Calu3 (cell line): ENCODE measurements around the gene GHRHR. TPM values are rescaled to one million over a fixed set of nuclear protein-coding genes. Genes with fewer than 3 reads are reported as not detected.

ENCODE experiments used
- BruUV-seq: library from RNA; stranded (reverse); fragments of 400-500 nt; replicated peaks from 2 replicates; lab custom pipeline; 2021; lab: Mats Ljungman, UMichigan
- CTCF ChIA-PET: fragments of 300-600 bp; sonication (Branson Sonifier 250); formaldehyde crosslinking; loops from one replicate; lab custom pipeline; 2022; ENCODE audit warnings: antibody characterized with exemption; lab: Charles Lee
- DNase-seq: peaks from one replicate; pipeline ENCODE4 v3.0.0; 2022
- H3K27ac Mint-ChIP-seq: one replicate; pipeline ENCODE4 v1.8.0; 2022; ENCODE audit warnings: mixed read lengths; ENCODE audit not compliant: unreplicated experiment
- H3K27me3 Mint-ChIP-seq: one replicate; pipeline ENCODE4 v1.8.0; 2022; ENCODE audit warnings: mixed read lengths; ENCODE audit not compliant: unreplicated experiment
- H3K36me3 Mint-ChIP-seq: one replicate; pipeline ENCODE4 v1.8.0; 2022; ENCODE audit warnings: mild to moderate bottlenecking, moderate library complexity, mixed read lengths; ENCODE audit not compliant: insufficient read depth, unreplicated experiment
- H3K4me1 Mint-ChIP-seq: one replicate; pipeline ENCODE4 v1.8.0; 2022; ENCODE audit warnings: mild to moderate bottlenecking, low read depth, mixed read lengths; ENCODE audit not compliant: unreplicated experiment
- H3K4me3 Mint-ChIP-seq: one replicate; pipeline ENCODE4 v1.8.0; 2022; ENCODE audit warnings: mild to moderate bottlenecking, low read depth, moderate library complexity, mixed read lengths; ENCODE audit not compliant: unreplicated experiment
- H3K9me3 Mint-ChIP-seq: one replicate; pipeline ENCODE4 v1.8.0; 2022; ENCODE audit warnings: low read depth, mixed read lengths; ENCODE audit not compliant: unreplicated experiment
- intact Hi-C: fragments of 100-400 bp; cut with micrococcal nuclease; formaldehyde crosslinking; loops from one replicate; pipeline ENCODE4 v1.10.0; 2022; ENCODE audit not compliant: unreplicated experiment
- total RNA-seq: library from RNA; stranded (reverse); gene quantifications from 2 replicates; pipeline ENCODE4 v1.2.3, GENCODE V29; 2022
- TF ChIP-seq, protein P1 (sequence below): fragments of 200-600 bp; IDR thresholded peaks from one replicate; pipeline ENCODE4 v1.8.0; 2022; ENCODE audit warnings: antibody characterized with exemption; ENCODE audit not compliant: unreplicated experiment

GHRHR gene
- total RNA-seq, 1 experiment from 2014 or later: not detected

- CTCF ChIA-PET: no interaction called here
- BruUV-seq: no TSS peak
- Mint-ChIP-seq H3K36me3 (no peaks in the 10 kb centered on the region), H3K4me3 (no peak overlapping the region), H3K9me3 (no peaks in the 10 kb centered on the region), H3K4me1 (peaks cover 16% of the 10 kb centered on the region), H3K27ac (no peak overlapping the region), H3K27me3 (no peaks in the 10 kb centered on the region)
- no peak for DNase-seq
- TF ChIP-seq, protein P1, sequence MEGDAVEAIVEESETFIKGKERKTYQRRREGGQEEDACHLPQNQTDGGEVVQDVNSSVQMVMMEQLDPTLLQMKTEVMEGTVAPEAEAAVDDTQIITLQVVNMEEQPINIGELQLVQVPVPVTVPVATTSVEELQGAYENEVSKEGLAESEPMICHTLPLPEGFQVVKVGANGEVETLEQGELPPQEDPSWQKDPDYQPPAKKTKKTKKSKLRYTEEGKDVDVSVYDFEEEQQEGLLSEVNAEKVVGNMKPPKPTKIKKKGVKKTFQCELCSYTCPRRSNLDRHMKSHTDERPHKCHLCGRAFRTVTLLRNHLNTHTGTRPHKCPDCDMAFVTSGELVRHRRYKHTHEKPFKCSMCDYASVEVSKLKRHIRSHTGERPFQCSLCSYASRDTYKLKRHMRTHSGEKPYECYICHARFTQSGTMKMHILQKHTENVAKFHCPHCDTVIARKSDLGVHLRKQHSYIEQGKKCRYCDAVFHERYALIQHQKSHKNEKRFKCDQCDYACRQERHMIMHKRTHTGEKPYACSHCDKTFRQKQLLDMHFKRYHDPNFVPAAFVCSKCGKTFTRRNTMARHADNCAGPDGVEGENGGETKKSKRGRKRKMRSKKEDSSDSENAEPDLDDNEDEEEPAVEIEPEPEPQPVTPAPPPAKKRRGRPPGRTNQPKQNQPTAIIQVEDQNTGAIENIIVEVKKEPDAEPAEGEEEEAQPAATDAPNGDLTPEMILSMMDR: no peak
- intact Hi-C loops: no loop called here
These were observed 37.8 kb upstream of the GHRHR start for GRCh38 chr7:30925913-30926312.

DNA sequence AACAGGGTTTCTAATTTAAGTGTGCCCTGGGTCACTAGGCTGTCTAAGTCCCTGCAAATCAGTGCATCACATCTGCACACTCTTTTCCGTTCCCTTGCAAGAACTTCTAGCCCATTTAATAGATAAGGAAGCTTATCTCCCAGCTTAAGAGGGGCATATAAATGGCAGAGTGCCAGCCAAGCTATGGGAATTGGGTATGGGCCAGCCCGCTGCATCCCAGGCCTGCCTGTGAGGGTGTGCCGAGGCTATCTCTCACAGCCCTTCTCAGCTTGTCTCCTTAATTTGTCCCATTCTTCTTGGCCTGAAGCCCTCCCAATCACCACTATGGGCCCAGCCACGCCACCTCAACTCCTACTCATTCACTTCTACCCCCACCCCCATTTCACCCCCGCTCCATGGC lies 37.4 kb upstream of the GHRHR start:
- CTCF ChIA-PET: no interaction called here

DNA sequence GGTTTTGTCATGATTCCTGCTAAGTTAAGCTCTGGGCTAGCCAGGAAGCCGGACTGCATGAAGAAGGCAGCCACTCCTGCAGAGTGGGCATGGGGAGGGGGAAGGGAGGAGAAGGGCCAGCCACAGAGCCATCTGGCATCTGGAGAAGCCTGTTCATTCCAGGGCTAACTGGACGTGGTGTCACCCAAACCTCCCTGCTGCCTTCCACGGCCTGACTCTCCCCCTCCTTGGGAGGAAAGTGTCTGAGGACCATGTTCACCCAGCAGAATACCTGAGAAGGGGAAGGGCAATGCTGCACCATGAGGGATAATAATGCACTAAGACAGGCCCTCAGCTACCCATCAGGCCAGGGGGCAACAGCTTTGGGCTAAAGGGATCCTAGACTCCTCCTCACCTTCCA lies 36.7 kb upstream of the GHRHR start:
- CTCF ChIA-PET: no interaction called here
- no peaks in the 10 kb centered on the region for H3K27me3 Mint-ChIP-seq
- no TSS peak for BruUV-seq

More for the DNA sequence above, 37.4 kb upstream of the GHRHR start:
- TF ChIP-seq, protein P1: no peak
- DNase-seq: no peak
- intact Hi-C loops: no loop called here
- H3K4me3 Mint-ChIP-seq: no peak overlapping the region
- H3K36me3 Mint-ChIP-seq: no peaks in the 10 kb centered on the region
- no peaks in the 10 kb centered on the region for H3K9me3 Mint-ChIP-seq
- BruUV-seq: no TSS peak
- H3K4me1 Mint-ChIP-seq: peaks cover 16% of the 10 kb centered on the region
- no peak overlapping the region for H3K27ac Mint-ChIP-seq
- no peaks in the 10 kb centered on the region for H3K27me3 Mint-ChIP-seq

DNA sequence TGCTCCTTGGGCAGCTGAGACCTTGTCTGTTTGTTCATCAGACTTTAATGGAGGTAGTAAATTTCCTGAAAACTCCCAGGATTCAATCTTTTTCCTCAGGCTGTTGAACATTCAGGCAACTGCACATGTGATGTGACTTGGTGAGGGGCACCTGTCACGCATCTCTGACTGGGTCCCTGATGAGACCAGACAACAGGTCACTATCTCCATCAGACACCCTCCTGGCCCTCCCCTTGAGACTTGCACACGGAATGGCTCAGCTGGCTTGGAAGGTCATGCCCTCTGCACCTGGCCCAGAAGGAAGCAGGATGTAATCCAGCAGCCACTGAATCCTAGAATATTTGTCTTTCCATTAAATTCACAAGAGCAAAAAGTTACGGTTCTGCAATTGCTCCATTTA lies 36.2 kb upstream of the GHRHR start:
- Mint-ChIP-seq H3K4me1 (peaks cover 25% of the 10 kb centered on the region), H3K27ac (no peak overlapping the region), H3K27me3 (no peaks in the 10 kb centered on the region), H3K9me3 (no peaks in the 10 kb centered on the region), H3K36me3 (no peaks in the 10 kb centered on the region), H3K4me3 (no peak overlapping the region)
- CTCF ChIA-PET: no interaction called here
- TF ChIP-seq, protein P1: no peak
- BruUV-seq: no TSS peak
- no peak for DNase-seq
- intact Hi-C loops: no loop called here

More for the DNA sequence above, 36.7 kb upstream of the GHRHR start:
- no peaks in the 10 kb centered on the region for H3K9me3 Mint-ChIP-seq
- intact Hi-C loops: no loop called here
- no peaks in the 10 kb centered on the region for H3K36me3 Mint-ChIP-seq
- H3K27ac Mint-ChIP-seq: no peak overlapping the region
- DNase-seq: no peak
- peaks cover 20% of the 10 kb centered on the region for H3K4me1 Mint-ChIP-seq
- TF ChIP-seq, protein P1: no peak
- H3K4me3 Mint-ChIP-seq: no peak overlapping the region
